ENCODE data around the gene RRM2. TPM values are rescaled to one million over a fixed set of nuclear protein-coding genes. Genes with fewer than 3 reads are reported as not detected.
A peak's percentile ranks its signal among the peaks of the same experiment; 100 is the strongest.

RRM2 gene
- total and polyA plus RNA-seq, 2 experiments from 2014 or later: 108 to 119 TPM

- H3K9me3 Mint-ChIP-seq: no peaks in the 10 kb centered on the region
- peaks cover 20% of the 10 kb centered on the region for H3K27me3 Mint-ChIP-seq (ENCODE audit: insufficient read depth, low read depth, poor library complexity)
- H3K79me2 ChIP-seq (replicated peaks; ENCODE audit: insufficient read depth): no peaks in the 10 kb centered on the region
- no peak overlapping the region for H3K4me3 ChIP-seq
- H3F3A ChIP-seq (replicated peaks; ENCODE audit: low read depth): no peaks in the 10 kb centered on the region
- peaks cover 9% of the 10 kb centered on the region; the same call in 2 of the 3 replicates for H3K4me1 Mint-ChIP-seq
- H3K4me3 Mint-ChIP-seq: no peak overlapping the region
- H3K9me2 ChIP-seq (ENCODE audit: insufficient read depth): no peaks in the 10 kb centered on the region
- DNase-seq (ENCODE audit: low spot score) (no peak), ATAC-seq (no peak)
- H3K27ac ChIP-seq (ENCODE audit: low read depth): peak overlapping the region; percentile 69; the same call in 1 of the 2 replicates
- peak overlapping the region; percentile 73; the same call in 1 of the 2 replicates for H3K27ac Mint-ChIP-seq
- no peaks in the 10 kb centered on the region; the same call in 1 of the 2 replicates for H3K4me1 ChIP-seq (ENCODE audit: insufficient read depth)
- 0 out of 2 replicates have a peak, but pooled peaks cover 4% of the 10 kb centered on the region for H4K20me1 ChIP-seq (replicated peaks; ENCODE audit: insufficient read depth)
- TF ChIP-seq CREB1 (CRISPR knock-in tag; IDR thresholded peaks at IDR 0.05; ENCODE audit: low read depth): no peak
- TF ChIP-seq EZH2 (IDR thresholded peaks at IDR 0.05; ENCODE audit: low read depth, unreplicated experiment): no peak
- no peak for TF ChIP-seq EZH2phosphoT487 (IDR thresholded peaks at IDR 0.05; ENCODE audit: unreplicated experiment)
- TF ChIP-seq ZNF114 (CRISPR knock-in tag; IDR thresholded peaks at IDR 0.05): no peak
- no peak for TF ChIP-seq JUNB (IDR thresholded peaks at IDR 0.05; ENCODE audit: unreplicated experiment)
- TF ChIP-seq REST (IDR thresholded peaks at IDR 0.05; ENCODE audit: unreplicated experiment): no peak
- TF ChIP-seq ZNF331 (CRISPR knock-in tag; IDR thresholded peaks at IDR 0.05; ENCODE audit: low read depth): no peak
- no peak for TF ChIP-seq STAT1 (IDR thresholded peaks at IDR 0.05; ENCODE audit: unreplicated experiment)
- TF ChIP-seq, protein P1, sequence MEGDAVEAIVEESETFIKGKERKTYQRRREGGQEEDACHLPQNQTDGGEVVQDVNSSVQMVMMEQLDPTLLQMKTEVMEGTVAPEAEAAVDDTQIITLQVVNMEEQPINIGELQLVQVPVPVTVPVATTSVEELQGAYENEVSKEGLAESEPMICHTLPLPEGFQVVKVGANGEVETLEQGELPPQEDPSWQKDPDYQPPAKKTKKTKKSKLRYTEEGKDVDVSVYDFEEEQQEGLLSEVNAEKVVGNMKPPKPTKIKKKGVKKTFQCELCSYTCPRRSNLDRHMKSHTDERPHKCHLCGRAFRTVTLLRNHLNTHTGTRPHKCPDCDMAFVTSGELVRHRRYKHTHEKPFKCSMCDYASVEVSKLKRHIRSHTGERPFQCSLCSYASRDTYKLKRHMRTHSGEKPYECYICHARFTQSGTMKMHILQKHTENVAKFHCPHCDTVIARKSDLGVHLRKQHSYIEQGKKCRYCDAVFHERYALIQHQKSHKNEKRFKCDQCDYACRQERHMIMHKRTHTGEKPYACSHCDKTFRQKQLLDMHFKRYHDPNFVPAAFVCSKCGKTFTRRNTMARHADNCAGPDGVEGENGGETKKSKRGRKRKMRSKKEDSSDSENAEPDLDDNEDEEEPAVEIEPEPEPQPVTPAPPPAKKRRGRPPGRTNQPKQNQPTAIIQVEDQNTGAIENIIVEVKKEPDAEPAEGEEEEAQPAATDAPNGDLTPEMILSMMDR (conservative IDR thresholded peaks at IDR 0.05; ENCODE audit: low read depth in 2 of 2): no peak
- no peak for TF ChIP-seq NANOG (IDR thresholded peaks at IDR 0.05; ENCODE audit: borderline replicate concordance)
- TF ChIP-seq POLR2AphosphoS5 (IDR thresholded peaks at IDR 0.05; ENCODE audit: low read depth): no peak
- TF ChIP-seq, protein P2, sequence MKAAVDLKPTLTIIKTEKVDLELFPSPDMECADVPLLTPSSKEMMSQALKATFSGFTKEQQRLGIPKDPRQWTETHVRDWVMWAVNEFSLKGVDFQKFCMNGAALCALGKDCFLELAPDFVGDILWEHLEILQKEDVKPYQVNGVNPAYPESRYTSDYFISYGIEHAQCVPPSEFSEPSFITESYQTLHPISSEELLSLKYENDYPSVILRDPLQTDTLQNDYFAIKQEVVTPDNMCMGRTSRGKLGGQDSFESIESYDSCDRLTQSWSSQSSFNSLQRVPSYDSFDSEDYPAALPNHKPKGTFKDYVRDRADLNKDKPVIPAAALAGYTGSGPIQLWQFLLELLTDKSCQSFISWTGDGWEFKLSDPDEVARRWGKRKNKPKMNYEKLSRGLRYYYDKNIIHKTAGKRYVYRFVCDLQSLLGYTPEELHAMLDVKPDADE (IDR thresholded peaks at IDR 0.05): no peak
- TF ChIP-seq, protein P3, sequence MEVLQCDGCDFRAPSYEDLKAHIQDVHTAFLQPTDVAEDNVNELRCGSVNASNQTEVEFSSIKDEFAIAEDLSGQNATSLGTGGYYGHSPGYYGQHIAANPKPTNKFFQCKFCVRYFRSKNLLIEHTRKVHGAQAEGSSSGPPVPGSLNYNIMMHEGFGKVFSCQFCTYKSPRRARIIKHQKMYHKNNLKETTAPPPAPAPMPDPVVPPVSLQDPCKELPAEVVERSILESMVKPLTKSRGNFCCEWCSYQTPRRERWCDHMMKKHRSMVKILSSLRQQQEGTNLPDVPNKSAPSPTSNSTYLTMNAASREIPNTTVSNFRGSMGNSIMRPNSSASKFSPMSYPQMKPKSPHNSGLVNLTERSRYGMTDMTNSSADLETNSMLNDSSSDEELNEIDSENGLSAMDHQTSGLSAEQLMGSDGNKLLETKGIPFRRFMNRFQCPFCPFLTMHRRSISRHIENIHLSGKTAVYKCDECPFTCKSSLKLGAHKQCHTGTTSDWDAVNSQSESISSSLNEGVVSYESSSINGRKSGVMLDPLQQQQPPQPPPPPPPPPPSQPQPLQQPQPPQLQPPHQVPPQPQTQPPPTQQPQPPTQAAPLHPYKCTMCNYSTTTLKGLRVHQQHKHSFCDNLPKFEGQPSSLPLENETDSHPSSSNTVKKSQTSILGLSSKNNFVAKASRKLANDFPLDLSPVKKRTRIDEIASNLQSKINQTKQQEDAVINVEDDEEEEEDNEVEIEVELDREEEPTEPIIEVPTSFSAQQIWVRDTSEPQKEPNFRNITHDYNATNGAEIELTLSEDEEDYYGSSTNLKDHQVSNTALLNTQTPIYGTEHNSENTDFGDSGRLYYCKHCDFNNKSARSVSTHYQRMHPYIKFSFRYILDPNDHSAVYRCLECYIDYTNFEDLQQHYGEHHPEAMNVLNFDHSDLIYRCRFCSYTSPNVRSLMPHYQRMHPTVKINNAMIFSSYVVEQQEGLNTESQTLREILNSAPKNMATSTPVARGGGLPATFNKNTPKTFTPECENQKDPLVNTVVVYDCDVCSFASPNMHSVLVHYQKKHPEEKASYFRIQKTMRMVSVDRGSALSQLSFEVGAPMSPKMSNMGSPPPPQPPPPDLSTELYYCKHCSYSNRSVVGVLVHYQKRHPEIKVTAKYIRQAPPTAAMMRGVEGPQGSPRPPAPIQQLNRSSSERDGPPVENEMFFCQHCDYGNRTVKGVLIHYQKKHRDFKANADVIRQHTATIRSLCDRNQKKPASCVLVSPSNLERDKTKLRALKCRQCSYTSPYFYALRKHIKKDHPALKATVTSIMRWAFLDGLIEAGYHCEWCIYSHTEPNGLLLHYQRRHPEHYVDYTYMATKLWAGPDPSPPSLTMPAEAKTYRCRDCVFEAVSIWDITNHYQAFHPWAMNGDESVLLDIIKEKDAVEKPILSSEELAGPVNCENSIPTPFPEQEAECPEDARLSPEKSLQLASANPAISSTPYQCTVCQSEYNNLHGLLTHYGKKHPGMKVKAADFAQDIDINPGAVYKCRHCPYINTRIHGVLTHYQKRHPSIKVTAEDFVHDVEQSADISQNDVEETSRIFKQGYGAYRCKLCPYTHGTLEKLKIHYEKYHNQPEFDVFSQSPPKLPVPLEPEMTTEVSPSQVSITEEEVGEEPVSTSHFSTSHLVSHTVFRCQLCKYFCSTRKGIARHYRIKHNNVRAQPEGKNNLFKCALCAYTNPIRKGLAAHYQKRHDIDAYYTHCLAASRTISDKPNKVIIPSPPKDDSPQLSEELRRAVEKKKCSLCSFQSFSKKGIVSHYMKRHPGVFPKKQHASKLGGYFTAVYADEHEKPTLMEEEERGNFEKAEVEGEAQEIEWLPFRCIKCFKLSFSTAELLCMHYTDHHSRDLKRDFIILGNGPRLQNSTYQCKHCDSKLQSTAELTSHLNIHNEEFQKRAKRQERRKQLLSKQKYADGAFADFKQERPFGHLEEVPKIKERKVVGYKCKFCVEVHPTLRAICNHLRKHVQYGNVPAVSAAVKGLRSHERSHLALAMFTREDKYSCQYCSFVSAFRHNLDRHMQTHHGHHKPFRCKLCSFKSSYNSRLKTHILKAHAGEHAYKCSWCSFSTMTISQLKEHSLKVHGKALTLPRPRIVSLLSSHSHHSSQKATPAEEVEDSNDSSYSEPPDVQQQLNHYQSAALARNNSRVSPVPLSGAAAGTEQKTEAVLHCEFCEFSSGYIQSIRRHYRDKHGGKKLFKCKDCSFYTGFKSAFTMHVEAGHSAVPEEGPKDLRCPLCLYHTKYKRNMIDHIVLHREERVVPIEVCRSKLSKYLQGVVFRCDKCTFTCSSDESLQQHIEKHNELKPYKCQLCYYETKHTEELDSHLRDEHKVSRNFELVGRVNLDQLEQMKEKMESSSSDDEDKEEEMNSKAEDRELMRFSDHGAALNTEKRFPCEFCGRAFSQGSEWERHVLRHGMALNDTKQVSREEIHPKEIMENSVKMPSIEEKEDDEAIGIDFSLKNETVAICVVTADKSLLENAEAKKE (CRISPR knock-in tag; IDR thresholded peaks at IDR 0.05): no peak
- H3K36me3 ChIP-seq (ENCODE audit: insufficient read depth): no peaks in the 10 kb centered on the region
- no peak overlapping the region for H3K4me2 ChIP-seq
- H2AFZ ChIP-seq: no peak overlapping the region
- no peaks in the 10 kb centered on the region for H3K27me3 ChIP-seq (ENCODE audit: insufficient read depth)
- H3K36me3 Mint-ChIP-seq (ENCODE audit: low read depth): peaks cover 4% of the 10 kb centered on the region; the same call in 2 of the 3 replicates
Observed at GRCh38 chr2:10159581-10160131, 37.1 kb downstream of the RRM2 start.
